Stimulated activated CD4-positive, alpha-beta T cell treated with anti-CD3 and anti-CD28 coated beads, Interleukin-1b, Interleukin-23, amount 100 ng/mL, for 24 hours (primary cell): Measurements from ENCODE around the gene SORD.

Experiments used
- DNase-seq, 4 experiments: peaks; one replicate each; pipeline ENCODE4 v3.0.0-alpha.2; 2020; ENCODE audit warnings: low read depth in 4 of 4, low spot score in 1 of 4

Gene SORD

DNA sequence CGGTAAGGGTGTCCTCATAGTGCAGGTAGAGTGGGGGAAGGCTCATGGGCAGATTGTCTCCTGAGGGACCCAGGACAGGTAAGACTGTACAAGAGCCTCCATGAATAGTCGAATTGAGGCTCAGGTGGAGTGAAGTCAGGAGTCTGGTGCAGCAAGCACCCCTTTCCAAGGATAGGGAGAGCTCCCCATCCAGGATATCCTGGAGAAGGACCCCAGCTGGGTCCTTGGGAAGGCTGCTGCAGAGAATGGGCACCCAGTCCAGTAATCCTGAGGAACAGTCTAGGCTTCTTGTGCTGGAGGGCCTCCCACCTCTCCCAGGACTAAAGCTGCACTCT, 91.7 kb downstream of the SORD start:
- DNase-seq, result no peak

DNA sequence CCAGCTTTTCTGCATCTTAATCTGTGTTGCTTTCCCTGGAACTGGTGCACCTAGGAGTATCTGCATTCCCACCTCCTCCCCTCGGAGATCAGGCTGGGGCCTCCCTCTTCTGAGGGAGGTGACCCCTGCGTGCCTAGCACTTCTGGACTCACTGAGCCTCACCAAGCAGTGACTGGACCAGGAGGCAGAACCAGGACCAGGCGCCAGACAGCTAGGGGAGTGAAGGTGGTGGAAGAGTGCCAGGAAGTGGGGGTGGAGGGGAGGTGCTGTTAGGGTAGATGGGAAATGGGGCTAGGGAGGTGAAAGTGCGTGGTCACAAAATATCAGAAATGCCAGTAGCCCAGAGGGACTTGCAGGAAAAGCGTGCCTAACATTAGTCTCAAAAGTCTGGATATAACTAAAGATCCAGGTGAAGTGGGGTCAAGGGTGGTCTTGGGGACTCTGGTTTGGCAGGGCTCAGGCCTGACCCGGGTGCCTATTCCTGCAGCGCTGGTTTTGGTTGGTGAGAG, 92.4 kb downstream of the SORD start:
- DNase-seq, result no peak

DNA sequence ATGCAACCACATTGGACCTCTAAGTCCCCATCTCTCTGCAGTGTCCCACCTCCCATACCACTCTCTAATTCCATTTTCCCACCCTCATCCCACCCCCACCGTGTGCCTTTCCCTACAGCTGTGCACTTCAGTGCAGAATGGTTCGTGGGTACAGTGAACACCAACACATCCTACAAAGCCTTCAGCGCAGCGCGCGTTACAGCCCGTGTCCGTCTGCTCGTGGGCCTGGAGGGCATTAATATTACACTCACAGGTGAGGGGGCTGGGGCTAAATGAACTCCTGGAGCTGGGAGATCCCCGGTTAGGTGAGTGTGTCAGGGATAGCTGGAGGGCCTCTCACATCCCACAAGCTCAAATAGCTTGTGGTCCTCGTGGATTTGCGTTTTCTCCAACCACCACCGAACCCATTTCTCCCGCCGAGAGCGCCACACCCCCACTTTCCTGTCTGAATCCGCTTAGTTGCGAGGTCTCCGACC, 93.0 kb downstream of the SORD start:
- DNase-seq, result no peak

DNA sequence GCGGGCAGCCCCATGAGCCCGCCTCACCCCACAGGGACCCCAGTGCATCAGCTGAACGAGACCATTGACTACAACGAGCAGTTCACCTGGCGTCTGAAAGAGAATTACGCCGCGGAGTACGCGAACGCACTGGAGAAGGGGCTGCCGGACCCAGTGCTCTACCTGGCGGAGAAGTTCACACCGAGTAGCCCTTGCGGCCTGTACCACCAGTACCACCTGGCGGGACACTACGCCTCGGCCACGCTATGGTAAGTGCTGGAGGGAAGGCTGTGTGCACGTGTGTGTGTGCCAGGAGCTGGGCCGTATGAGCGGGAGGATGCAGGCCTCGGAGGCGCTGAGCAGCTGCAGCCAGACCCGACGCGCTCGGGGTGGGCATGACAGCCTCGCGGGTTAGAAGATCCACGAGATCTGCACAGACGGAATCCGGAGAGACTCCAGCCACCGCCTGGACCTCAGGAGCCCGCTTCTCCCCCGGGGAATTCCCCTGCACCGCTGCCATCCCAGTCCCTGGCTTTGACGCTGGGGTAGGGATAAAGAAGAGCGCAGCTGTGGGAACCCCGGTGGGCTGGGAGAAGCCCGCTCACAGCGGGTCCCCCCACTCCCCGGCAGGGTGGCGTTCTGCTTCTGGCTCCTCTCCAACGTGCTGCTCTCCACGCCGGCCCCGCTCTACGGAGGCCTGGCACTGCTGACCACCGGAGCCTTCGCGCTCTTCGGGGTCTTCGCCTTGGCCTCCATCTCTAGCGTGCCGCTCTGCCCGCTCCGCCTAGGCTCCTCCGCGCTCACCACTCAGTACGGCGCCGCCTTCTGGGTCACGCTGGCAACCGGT, 93.7 kb downstream of the SORD start:
- no peak for DNase-seq

DNA sequence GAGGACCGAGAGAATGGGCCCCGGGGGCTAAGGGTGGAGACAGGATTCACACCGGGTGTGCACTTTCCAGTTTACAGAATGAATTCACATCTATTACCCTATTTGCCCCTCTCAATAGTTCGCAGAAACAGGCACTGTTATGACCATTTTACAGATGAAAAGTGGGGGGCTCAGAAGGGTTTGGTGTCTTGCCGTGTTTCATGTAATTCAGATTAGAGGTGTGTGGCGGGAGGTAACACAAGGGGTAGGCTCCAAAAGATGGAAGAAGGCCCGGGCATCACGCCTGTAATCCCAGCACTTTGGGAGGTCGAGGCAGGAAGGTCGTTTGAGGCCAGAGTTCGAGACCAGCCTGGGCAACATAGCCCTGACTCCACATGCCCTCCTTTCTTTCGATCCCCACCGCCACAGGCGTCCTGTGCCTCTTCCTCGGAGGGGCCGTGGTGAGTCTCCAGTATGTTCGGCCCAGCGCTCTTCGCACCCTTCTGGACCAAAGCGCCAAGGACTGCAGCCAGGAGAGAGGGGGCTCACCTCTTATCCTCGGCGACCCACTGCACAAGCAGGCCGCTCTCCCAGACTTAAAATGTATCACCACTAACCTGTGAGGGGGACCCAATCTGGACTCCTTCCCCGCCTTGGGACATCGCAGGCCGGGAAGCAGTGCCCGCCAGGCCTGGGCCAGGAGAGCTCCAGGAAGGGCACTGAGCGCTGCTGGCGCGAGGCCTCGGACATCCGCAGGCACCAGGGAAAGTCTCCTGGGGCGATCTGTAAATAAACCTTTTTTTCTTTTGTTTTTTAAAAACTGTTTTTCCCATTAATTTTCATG, 94.5 kb downstream of the SORD start:
- DNase-seq, result no peak

DNA sequence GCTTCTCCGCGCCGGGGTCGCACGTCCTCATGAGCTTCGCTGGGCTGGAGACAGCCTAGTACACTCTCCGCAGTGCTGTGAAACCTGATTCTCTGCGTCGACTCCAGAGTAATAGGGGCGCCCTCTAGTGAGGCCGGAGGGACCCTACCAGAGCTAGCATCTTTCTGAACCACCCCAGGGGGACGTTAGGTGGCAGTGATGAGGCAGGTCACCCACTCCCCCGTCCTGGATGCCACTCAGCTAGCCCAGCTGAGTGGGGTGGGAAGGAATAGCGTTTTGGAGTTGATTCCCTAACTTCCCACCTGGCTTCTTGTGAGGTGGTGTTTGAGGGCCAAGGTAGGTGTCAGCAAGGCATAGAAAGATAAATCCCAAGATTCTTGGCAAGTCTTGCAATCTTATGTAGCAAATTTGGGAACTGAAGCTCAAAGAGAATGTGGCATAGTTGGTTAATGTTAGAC, 95.2 kb downstream of the SORD start:
- DNase-seq, result peak; percentile 60 to 76 (median 73)

DNA sequence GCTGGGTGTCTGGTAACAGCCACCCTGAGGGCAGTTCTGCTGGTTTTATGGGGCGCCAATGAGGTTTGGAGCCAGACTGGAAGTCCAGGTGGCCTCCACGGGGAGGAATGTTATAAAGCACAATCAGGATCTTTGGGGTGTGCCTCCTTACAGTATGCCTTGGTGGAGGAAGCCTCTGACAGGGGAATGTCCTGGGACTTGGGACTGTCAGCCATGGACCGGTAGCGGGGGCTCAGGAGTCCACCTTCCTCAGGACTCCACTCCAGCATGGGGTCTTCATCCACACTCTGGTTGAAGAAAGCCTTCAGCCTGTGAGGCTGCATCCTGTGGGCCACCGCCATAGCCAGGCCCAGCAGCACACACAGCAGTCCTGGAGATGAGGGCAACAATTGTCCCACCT, 96.0 kb downstream of the SORD start:
- DNase-seq, result no peak

DNA sequence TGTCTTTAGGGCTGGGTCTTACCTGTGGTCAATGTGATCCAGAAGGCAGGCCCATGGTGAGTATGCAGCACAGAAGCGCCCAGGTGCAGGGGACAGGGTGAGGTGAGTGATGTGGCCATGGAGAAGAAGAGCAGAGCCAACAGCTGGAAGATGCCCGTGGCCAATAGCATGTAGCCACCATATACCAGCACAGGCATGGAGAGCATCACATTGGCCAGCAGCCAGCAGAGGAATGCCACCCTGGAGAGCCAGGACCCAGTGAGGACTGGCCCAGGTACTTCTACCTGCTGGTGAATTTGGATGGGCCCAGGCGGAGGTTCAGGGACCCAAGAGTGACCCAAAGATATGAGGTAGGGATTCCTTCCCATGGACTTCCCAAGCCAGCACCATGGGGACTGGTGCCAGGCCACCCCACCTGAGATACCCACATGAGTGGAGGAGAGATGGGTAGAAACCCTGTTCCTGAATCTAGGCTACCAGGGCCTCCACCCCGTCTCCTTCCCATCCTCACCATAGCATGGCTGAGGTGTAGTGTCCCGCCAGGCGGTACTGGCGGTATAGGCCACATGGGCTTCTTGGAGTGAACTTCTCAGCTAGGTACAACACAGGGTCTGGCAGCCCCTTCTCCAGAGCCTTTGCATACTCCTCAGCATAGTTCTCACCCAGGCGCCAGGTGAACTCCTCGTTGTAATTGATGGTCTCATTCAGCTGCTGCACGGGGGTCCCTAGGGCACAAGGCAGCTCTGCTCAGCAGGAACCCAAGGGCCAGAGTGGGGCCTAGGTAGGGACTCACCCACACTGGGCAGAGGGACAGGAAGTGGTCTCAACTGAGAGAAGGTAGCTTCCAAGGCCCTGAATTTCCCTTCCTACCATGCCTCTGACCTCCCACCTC, 97.3 kb downstream of the SORD start:
- no peak for DNase-seq

DNA sequence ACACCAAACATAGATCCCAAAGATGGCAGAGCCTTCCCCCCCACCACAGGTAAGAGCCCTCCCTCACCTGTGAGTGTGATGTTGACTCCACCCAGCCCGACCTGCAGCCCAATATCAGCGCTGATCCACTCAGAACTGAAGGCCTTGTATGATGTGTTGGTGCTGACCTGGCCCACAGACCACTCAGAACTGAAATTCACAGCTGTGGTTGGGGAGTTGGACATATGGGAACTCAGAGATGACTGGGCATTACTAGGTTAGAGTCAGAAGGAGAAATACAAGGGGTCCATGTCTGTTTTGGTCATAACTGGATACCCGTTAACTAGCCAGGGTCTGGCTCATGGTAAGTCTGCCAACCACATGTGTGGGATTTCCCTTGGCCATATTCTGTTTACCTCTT, 98.0 kb downstream of the SORD start:
- no peak for DNase-seq

DNA sequence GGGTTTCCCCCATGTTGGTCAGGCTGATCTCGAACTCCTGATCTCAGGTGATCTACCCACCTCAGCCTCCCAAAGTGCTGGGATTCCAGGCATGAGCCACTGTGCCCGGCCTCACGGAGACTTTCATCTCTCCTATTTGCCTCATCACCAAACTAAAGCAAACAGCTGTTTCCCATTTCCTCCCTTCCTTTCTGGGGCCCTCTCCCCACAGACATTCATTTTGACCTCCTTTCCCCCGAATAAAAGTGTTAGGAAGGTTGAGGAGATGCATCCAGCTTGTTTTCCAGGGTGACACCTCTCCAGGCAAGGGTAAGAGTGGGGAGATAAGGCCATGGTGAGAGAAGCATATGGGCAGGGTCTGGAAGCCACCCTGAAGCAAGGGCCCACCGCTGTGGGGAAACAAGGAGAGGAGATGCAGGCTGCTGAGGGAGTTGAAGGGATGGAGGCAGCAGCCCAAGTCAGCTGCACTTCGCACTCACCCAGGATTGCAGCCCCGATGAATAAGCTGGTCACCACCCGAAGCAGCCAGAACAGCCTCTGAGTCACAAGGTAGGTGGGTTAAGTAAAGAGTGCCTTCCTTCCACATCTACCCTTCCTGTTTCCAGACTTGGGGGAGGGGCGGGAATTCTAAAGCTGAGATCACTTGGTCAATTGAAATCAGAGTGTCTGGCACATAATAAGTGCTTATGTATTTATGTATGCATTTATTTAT, 98.9 kb downstream of the SORD start:
- no peak for DNase-seq

DNA sequence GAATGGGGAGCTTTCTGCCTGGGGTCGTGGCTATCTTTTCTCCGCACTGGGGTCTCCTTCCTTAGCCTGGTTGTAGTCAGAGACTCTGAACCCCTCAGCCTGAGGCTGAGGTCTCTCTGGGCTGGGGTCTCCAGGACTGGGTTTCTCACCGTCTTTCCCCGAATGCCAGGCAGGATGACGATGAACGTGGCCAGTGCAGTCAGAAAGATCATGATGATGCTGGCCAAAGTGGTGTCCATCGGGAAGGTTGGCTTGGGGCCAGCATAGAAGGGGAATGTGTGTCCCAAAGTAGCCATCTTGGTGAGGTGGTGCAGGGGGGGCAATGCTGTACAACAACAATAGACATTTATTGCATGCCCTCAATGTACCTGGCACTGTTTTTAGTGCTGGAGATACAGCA, 99.7 kb downstream of the SORD start:
- no peak for DNase-seq

DNA sequence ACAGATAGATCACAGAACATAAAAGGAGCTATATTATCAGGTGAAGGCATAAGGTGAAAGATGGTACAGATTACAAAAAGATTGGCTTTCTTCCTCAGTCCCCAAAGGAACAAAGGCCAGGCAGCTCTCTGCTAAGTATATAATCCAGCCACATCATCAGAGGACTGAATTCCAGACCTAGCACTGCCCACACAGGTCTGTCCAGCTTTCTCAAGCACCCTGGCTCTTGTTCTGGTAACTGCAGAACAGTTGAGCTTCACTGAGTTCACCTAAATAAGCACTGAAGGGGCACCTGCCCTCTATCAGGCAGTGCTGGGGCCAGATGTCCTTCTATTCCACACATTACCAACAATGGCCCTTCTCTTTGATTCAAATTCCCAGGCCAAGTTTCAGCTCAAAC, 100.4 kb downstream of the SORD start:
- no peak for DNase-seq

DNA sequence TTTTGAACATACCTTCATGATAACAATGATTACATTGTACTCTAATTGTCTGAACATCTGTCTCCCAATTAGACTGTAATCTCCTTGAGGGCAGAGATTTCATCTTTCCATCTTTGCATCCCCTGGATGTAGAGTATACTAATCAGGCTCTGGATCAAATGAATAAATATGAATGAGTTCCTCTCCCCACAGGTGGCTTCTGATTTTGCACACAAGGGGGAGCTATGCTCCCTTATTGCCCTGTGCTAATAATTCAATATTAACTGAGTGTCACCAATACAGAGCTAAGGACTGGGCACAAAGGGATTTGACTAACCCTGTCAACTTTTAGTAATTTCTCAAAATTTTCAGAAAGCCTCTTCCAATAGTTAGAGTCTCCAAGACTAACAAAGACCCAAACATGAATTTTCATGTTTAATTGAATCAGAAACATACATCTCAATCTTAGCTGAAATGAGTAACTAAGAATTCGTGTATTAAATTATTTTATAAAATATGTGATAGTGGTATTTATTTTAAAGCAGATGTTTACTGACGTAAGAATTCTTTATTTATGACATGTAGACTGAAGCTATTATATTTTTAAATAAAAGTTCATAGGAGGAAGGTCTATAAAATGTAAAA, 103.7 kb downstream of the SORD start:
- DNase-seq, result no peak
